PC-9 (cell line): ENCODE results near the gene TMEM53.

ENCODE experiments used
- CTCF ChIP-seq: fragments of 200-600 bp; sonication (generic); conservative IDR thresholded peaks from 2 replicates; pipeline ENCODE4 v1.6.1; 2017; ENCODE audit warnings: mixed run types, antibody characterized with exemption, mild to moderate bottlenecking, moderate library complexity
- EZH2 ChIP-seq: fragments of 200-600 bp; sonication (generic); IDR thresholded peaks from 2 replicates; pipeline ENCODE4 v1.8.0; 2017; ENCODE audit warnings: antibody characterized with exemption, low read depth

GRCh38 chr1:44609768-44610526, 64.3 kb downstream of the TMEM53 start:
- TF ChIP-seq CTCF (peak; percentile 11; the same call in 1 of the 2 replicates), EZH2 (no peak)
